ENCODE measurements around the gene FGF14.

- TF ChIP-seq CTCF (IDR thresholded peaks at IDR 0.05) (no peak), ZFX (IDR thresholded peaks at IDR 0.05; ENCODE audit: borderline replicate concordance) (no peak)
These were observed 508.8 kb downstream of the FGF14 start for GRCh38 chr13:101893021-101893420.

All from 22Rv1 (cell line).